ENCODE measurements around the gene CUEDC1.

Gene CUEDC1

DNA sequence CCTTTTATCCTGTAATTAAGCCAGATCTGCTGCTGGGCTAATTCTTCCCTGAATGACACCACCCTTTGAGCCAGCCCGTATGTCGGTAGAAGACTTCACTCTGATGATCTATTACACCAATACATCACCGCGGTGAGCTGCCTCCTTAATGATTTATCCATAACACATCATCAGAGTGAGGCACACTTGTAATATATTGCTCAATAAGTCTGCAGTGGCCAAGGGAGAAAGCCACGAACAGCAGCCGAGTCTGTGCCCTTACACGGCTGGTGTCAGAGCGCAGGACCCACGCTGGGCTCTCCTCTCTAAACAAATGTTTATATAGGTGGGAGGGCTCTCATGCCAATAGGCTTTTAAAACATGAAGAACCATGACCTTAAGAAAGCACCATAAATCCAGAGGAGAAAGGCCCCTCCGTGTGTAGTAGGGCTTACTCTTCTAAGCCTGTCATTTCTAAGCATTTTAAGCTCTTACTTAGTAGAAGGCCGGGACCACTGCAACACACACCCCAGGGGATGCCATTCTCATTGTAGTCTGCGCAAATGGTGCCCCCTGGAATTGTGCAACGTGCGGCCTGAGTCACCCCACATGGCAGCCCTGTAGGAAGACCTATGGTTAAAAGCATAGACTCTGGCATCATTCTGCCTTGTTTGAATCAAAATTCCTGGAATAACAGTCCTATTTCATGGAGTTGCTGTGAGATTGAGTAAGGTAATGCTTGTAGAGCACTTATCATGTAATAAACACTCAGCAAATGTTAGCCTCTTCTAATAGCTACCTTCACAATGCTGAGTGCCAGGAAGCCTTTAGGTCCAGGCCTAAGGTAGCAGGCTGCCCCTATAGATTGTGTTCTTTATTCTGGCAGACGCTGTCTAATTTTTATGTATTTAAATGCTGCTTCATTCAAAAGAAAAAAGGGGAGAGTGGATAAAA lies 131.5 kb downstream of the CUEDC1 start:
- peak; percentile 8 for DNase-seq

- DNase-seq, result no peak
These were observed 135.3 kb downstream of the CUEDC1 start for GRCh38 chr17:57819867-57820266.

- no peak for DNase-seq
These were observed 135.9 kb downstream of the CUEDC1 start for GRCh38 chr17:57819285-57819684.

GRCh38 chr17:57818066-57818465 lies 137.1 kb downstream of the CUEDC1 start:
- no peak for DNase-seq

DNA sequence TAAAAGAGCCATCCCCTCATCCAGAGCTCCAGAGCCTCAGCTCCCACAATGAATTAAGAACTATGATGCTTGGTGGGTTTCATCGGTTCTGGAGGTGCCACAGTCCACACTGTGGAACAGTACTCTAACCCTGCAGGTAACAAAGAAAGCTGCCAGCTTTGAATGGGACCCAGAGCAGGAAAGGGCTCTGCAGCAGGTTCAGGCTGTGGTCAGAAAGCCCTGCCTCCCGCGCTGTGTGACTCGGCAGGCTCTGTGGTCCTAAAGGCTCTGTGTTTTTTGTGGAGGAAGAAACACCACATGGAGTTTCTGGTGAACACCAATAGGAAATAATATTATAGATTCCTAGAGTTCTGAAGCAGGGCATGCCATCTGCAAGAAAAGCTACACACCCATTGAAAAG lies 137.9 kb downstream of the CUEDC1 start:
- DNase-seq, result no peak

- no peak for DNase-seq
These were observed 140.8 kb downstream of the CUEDC1 start for GRCh38 chr17:57814421-57814820.

GRCh38 chr17:57811638-57812280 lies 143.5 kb downstream of the CUEDC1 start:
- peak; percentile 5 for DNase-seq
